Activated T-helper 17 cell treated with anti-CD3 and anti-CD28 coated beads, Interleukin-2, amount 50 U/mL, for 72 hours (primary cell): ENCODE results near the gene SH2D1B. TPM values are rescaled to one million over a fixed set of nuclear protein-coding genes. Genes with fewer than 3 reads are reported as not detected.

Source experiments
- ATAC-seq: fragments of 150-1000 bp; cut with Tn5 transposase; replicated peaks from 2 replicates; pipeline ENCODE4 v1.10.0; 2021; ENCODE audit warnings: mild to moderate bottlenecking, moderate library complexity
- H3K27ac Mint-ChIP-seq: one replicate; pipeline ENCODE4 v1.8.0; 2022; ENCODE audit warnings: mixed read lengths
- H3K27me3 Mint-ChIP-seq: one replicate; pipeline ENCODE4 v1.8.0; 2022; ENCODE audit warnings: mixed read lengths
- H3K36me3 Mint-ChIP-seq: one replicate; pipeline ENCODE4 v1.8.0; 2022; ENCODE audit warnings: low read depth, mild to moderate bottlenecking, mixed read lengths
- H3K4me1 Mint-ChIP-seq: one replicate; pipeline ENCODE4 v1.8.0; 2022; ENCODE audit warnings: mixed read lengths
- H3K4me3 Mint-ChIP-seq: one replicate; pipeline ENCODE4 v1.8.0; 2022; ENCODE audit warnings: mild to moderate bottlenecking, mixed read lengths
- H3K9me3 Mint-ChIP-seq: one replicate; pipeline ENCODE4 v1.8.0; 2022; ENCODE audit warnings: mixed read lengths
- total RNA-seq, 2 donors: library from RNA; stranded (reverse); gene quantifications; one replicate each; pipeline ENCODE4 v1.2.3, GENCODE V29; 2022

The SH2D1B gene
- total RNA-seq, 2 donors from 2014 or later, result not detected

GRCh38 chr1:162367073-162367472 lies 44.9 kb downstream of the SH2D1B start:
- no peaks in the 10 kb centered on the region for H3K36me3 Mint-ChIP-seq
- no peaks in the 10 kb centered on the region for H3K9me3 Mint-ChIP-seq
- H3K4me3 Mint-ChIP-seq, result no peak overlapping the region
- H3K27ac Mint-ChIP-seq, result no peak overlapping the region
- peaks cover 12% of the 10 kb centered on the region for H3K27me3 Mint-ChIP-seq
- no peaks in the 10 kb centered on the region for H3K4me1 Mint-ChIP-seq
- ATAC-seq, result no peak

GRCh38 chr1:162366671-162367070 lies 45.3 kb downstream of the SH2D1B start:
- H3K9me3 Mint-ChIP-seq, result no peaks in the 10 kb centered on the region
- H3K36me3 Mint-ChIP-seq, result no peaks in the 10 kb centered on the region
- H3K27me3 Mint-ChIP-seq, result peaks cover 12% of the 10 kb centered on the region
- ATAC-seq, result peak; percentile 38
- H3K4me1 Mint-ChIP-seq, result no peaks in the 10 kb centered on the region
- no peak overlapping the region for H3K4me3 Mint-ChIP-seq
- H3K27ac Mint-ChIP-seq, result no peak overlapping the region

GRCh38 chr1:162366149-162366548 lies 45.8 kb downstream of the SH2D1B start:
- Mint-ChIP-seq H3K4me3 (no peak overlapping the region), H3K27me3 (peaks cover 12% of the 10 kb centered on the region), H3K9me3 (no peaks in the 10 kb centered on the region), H3K4me1 (no peaks in the 10 kb centered on the region), H3K27ac (no peak overlapping the region), H3K36me3 (no peaks in the 10 kb centered on the region)
- no peak for ATAC-seq

GRCh38 chr1:162365284-162366020 lies 46.5 kb downstream of the SH2D1B start:
- no peaks in the 10 kb centered on the region for H3K4me1 Mint-ChIP-seq
- H3K4me3 Mint-ChIP-seq, result no peak overlapping the region
- peaks cover 12% of the 10 kb centered on the region for H3K27me3 Mint-ChIP-seq
- H3K36me3 Mint-ChIP-seq, result no peaks in the 10 kb centered on the region
- no peak overlapping the region for H3K27ac Mint-ChIP-seq
- ATAC-seq, result no peak
- H3K9me3 Mint-ChIP-seq, result no peaks in the 10 kb centered on the region

- no peaks in the 10 kb centered on the region for H3K9me3 Mint-ChIP-seq
- peaks cover 12% of the 10 kb centered on the region for H3K27me3 Mint-ChIP-seq
- H3K27ac Mint-ChIP-seq, result no peak overlapping the region
- H3K36me3 Mint-ChIP-seq, result no peaks in the 10 kb centered on the region
- no peaks in the 10 kb centered on the region for H3K4me1 Mint-ChIP-seq
- ATAC-seq, result no peak
- no peak overlapping the region for H3K4me3 Mint-ChIP-seq
These were observed 47.4 kb downstream of the SH2D1B start for GRCh38 chr1:162364498-162364897.

- Mint-ChIP-seq H3K36me3 (no peaks in the 10 kb centered on the region), H3K27ac (no peak overlapping the region), H3K27me3 (peaks cover 16% of the 10 kb centered on the region), H3K4me1 (no peaks in the 10 kb centered on the region), H3K4me3 (no peak overlapping the region), H3K9me3 (no peaks in the 10 kb centered on the region)
- ATAC-seq, result no peak
These were observed 48.1 kb downstream of the SH2D1B start for GRCh38 chr1:162363823-162364222.

- Mint-ChIP-seq H3K27me3 (peaks cover 21% of the 10 kb centered on the region), H3K4me1 (no peaks in the 10 kb centered on the region), H3K9me3 (no peaks in the 10 kb centered on the region), H3K4me3 (no peak overlapping the region), H3K27ac (no peak overlapping the region), H3K36me3 (no peaks in the 10 kb centered on the region)
- ATAC-seq, result no peak
These were observed 50.6 kb downstream of the SH2D1B start for GRCh38 chr1:162361349-162361748.

- Mint-ChIP-seq H3K27ac (no peak overlapping the region), H3K4me1 (no peaks in the 10 kb centered on the region)
These were observed 51.1 kb downstream of the SH2D1B start for GRCh38 chr1:162360874-162361260.

GRCh38 chr1:162360237-162360873 lies 51.6 kb downstream of the SH2D1B start:
- ATAC-seq, result no peak
- Mint-ChIP-seq H3K9me3 (no peaks in the 10 kb centered on the region), H3K36me3 (no peaks in the 10 kb centered on the region), H3K4me3 (no peak overlapping the region), H3K4me1 (no peaks in the 10 kb centered on the region), H3K27ac (no peak overlapping the region), H3K27me3 (peaks cover 21% of the 10 kb centered on the region)

More at GRCh38 chr1:162360874-162361260, 51.1 kb downstream of the SH2D1B start:
- no peaks in the 10 kb centered on the region for H3K36me3 Mint-ChIP-seq
- no peak for ATAC-seq
- H3K9me3 Mint-ChIP-seq, result no peaks in the 10 kb centered on the region
- peaks cover 21% of the 10 kb centered on the region for H3K27me3 Mint-ChIP-seq
- no peak overlapping the region for H3K4me3 Mint-ChIP-seq

- peaks cover 19% of the 10 kb centered on the region for H3K27me3 Mint-ChIP-seq
- H3K4me3 Mint-ChIP-seq, result no peak overlapping the region
- no peak overlapping the region for H3K27ac Mint-ChIP-seq
- ATAC-seq, result no peak
- H3K9me3 Mint-ChIP-seq, result no peaks in the 10 kb centered on the region
- H3K36me3 Mint-ChIP-seq, result no peaks in the 10 kb centered on the region
- no peaks in the 10 kb centered on the region for H3K4me1 Mint-ChIP-seq
These were observed 52.3 kb downstream of the SH2D1B start for GRCh38 chr1:162359523-162360236.

GRCh38 chr1:162358928-162359327 lies 53.0 kb downstream of the SH2D1B start:
- no peaks in the 10 kb centered on the region for H3K36me3 Mint-ChIP-seq

GRCh38 chr1:162357681-162358266 lies 54.2 kb downstream of the SH2D1B start:
- Mint-ChIP-seq H3K27ac (no peak overlapping the region), H3K4me3 (no peak overlapping the region), H3K9me3 (no peaks in the 10 kb centered on the region), H3K4me1 (no peaks in the 10 kb centered on the region), H3K27me3 (peaks cover 12% of the 10 kb centered on the region), H3K36me3 (no peaks in the 10 kb centered on the region)
- ATAC-seq, result no peak

More at GRCh38 chr1:162358928-162359327, 53.0 kb downstream of the SH2D1B start:
- Mint-ChIP-seq H3K9me3 (no peaks in the 10 kb centered on the region), H3K4me3 (no peak overlapping the region), H3K4me1 (no peaks in the 10 kb centered on the region), H3K27ac (no peak overlapping the region), H3K27me3 (peaks cover 12% of the 10 kb centered on the region)
- no peak for ATAC-seq

GRCh38 chr1:162353702-162354101 lies 58.2 kb downstream of the SH2D1B start:
- Mint-ChIP-seq H3K27me3 (peaks cover 13% of the 10 kb centered on the region), H3K9me3 (no peaks in the 10 kb centered on the region), H3K27ac (no peak overlapping the region), H3K4me3 (no peak overlapping the region), H3K4me1 (no peaks in the 10 kb centered on the region), H3K36me3 (no peaks in the 10 kb centered on the region)
- ATAC-seq, result no peak

- Mint-ChIP-seq H3K27me3 (peaks cover 13% of the 10 kb centered on the region), H3K4me3 (no peak overlapping the region), H3K27ac (no peak overlapping the region), H3K9me3 (no peaks in the 10 kb centered on the region), H3K36me3 (no peaks in the 10 kb centered on the region), H3K4me1 (no peaks in the 10 kb centered on the region)
- no peak for ATAC-seq
These were observed 58.9 kb downstream of the SH2D1B start for GRCh38 chr1:162353078-162353477.
